HEK293T (cell line): ENCODE measurements around the gene ZFYVE27.

Experiments
- ELF4 ChIP-seq: fragments of 450-650 bp; IDR thresholded peaks from 2 replicates; pipeline ENCODE4 v1.6.1; 2017; ENCODE audit warnings: antibody characterized with exemption
- SP1 ChIP-seq: fragments of 450-650 bp; IDR thresholded peaks from 2 replicates; pipeline ENCODE4 v1.6.1; 2017

DNA sequence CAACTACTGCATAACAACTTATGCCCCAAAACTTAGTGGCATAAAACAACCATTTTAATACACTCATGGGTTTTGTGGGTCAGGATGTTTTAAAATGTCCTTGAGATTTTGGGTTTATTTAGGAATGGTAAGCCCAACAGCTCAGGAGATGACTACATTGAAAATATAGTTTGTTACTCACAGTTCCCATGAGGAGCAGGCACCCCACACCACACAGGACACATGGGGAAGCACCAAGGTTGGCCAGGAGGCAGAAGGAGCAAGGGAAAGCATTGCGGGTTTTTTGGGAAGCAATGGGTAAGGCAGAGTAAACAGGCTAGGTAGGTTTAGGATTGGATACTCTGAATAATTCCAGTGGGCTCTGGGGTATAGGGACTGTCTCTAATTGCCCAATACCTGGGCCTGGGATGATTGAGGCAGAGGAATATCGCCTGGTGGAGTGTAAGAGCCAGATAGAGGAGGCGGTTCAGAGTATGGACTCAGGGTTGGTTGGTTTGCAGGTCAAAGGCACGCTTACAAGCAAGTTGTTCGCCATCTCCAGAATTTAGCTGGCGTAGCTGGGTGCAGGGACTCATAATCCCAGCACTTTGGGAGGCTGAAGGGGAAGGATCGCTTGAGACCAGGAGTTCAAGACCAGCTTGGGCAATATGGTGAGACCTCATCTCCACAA is 33.4 kb upstream of the ZFYVE27 start:
- TF ChIP-seq ELF4 (no peak), SP1 (no peak)
